Activated CD8-positive, alpha-beta T cell treated with anti-CD3 and anti-CD28 coated beads for 36 hours (primary cell): ENCODE results near the gene ZNF512. TPM values are rescaled to one million over a fixed set of nuclear protein-coding genes. Genes with fewer than 3 reads are reported as not detected.
"Not testable (repeated sequence)": the region's sequence is repeated elsewhere in the genome, so short reads cannot be mapped to it uniquely, and the experiment has no call there.

Source experiments
- ATAC-seq: fragments of 200-7000 bp; cut with Tn5 transposase; one replicate; pipeline ENCODE4 v1.10.0; 2021; ENCODE audit warnings: mild to moderate bottlenecking, moderate library complexity
- CTCF ChIA-PET: fragments of 350-600 bp; sonication (Branson Sonifier 250); formaldehyde crosslinking; loops from one replicate; lab custom pipeline; 2021; ENCODE audit warnings: antibody characterized with exemption; lab: Charles Lee
- POLR2A ChIA-PET: fragments of 350-600 bp; sonication (Branson Sonifier 250); formaldehyde crosslinking; loops from one replicate; lab custom pipeline; 2021; ENCODE audit warnings: antibody characterized with exemption; lab: Charles Lee
- DNase-seq: peaks from one replicate; pipeline ENCODE4 v3.0.0-alpha.2; 2020
- H3K27ac Mint-ChIP-seq: one replicate; pipeline ENCODE4 v1.8.0; 2021; ENCODE audit warnings: mild to moderate bottlenecking, mixed read lengths
- H3K27me3 Mint-ChIP-seq: one replicate; pipeline ENCODE4 v1.8.0; 2021; ENCODE audit warnings: mixed read lengths
- H3K36me3 Mint-ChIP-seq: one replicate; pipeline ENCODE4 v1.8.0; 2021; ENCODE audit warnings: low read depth, mixed read lengths
- H3K4me1 Mint-ChIP-seq: one replicate; pipeline ENCODE4 v1.8.0; 2021; ENCODE audit warnings: low read depth, mixed read lengths
- H3K4me3 Mint-ChIP-seq: one replicate; pipeline ENCODE4 v1.8.0; 2021; ENCODE audit warnings: mild to moderate bottlenecking, moderate library complexity, mixed read lengths
- H3K9me3 Mint-ChIP-seq: one replicate; pipeline ENCODE4 v1.8.0; 2021; ENCODE audit warnings: mixed read lengths
- CTCF ChIP-seq: fragments of 200-600 bp; IDR thresholded peaks from one replicate; pipeline ENCODE4 v1.8.0; 2022; ENCODE audit warnings: antibody characterized with exemption, mild to moderate bottlenecking
- intact Hi-C: fragments of 100-400 bp; cut with micrococcal nuclease; formaldehyde crosslinking; loops from one replicate; pipeline ENCODE4 v1.10.0; 2022
- total RNA-seq, 2 experiments: library from RNA; stranded (reverse); gene quantifications; one replicate each; pipeline ENCODE4 v1.2.3, GENCODE V29; 2021

The ZNF512 gene
- total RNA-seq, 2 experiments from 2014 or later = 29.2 to 31.5 TPM

GRCh38 chr2:27613985-27614384 is 31.1 kb downstream of the ZNF512 start:
- Mint-ChIP-seq H3K36me3 (peaks cover 36% of the 10 kb centered on the region), H3K27ac (no peak overlapping the region), H3K9me3 (no peaks in the 10 kb centered on the region), H3K4me1 (peaks cover 4% of the 10 kb centered on the region), H3K4me3 (no peak overlapping the region), H3K27me3 (no peaks in the 10 kb centered on the region)
- ChIA-PET CTCF (interaction anchor here (0.7 kb wide), 1 partner anchor 43 kb away, joined by 3 read pairs; no protein-coding TSS in a partner anchor), POLR2A (no interaction called here)
- DNase-seq = no peak
- no peak for TF ChIP-seq CTCF
- intact Hi-C loops = no loop called here
- ATAC-seq = no peak

DNA sequence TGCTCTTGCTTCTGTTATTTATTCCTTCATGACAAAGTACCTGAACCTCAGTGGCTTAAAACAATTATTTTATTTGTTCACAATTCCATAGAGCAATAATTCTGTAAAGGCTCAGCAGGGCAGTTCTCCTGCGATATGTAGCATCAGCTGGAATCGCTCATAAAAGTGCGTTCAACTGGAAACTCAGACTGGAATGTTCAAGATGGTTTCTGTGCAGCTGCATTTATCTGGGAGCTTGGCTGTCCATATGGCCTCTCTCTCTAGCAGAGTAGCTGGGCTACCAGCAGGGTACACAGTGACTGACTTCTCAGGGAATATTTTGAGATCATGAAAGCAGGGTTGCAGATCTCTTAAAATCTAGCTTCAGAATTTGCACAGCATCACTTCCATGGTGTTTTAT is 32.5 kb downstream of the ZNF512 start:
- H3K36me3 Mint-ChIP-seq = peaks cover 38% of the 10 kb centered on the region
- no peaks in the 10 kb centered on the region for H3K27me3 Mint-ChIP-seq
- H3K4me1 Mint-ChIP-seq = peaks cover 4% of the 10 kb centered on the region
- no peak overlapping the region for H3K4me3 Mint-ChIP-seq
- TF ChIP-seq CTCF = no peak
- POLR2A ChIA-PET = no interaction called here
- no peaks in the 10 kb centered on the region for H3K9me3 Mint-ChIP-seq
- no peak for ATAC-seq
- H3K27ac Mint-ChIP-seq = no peak overlapping the region
- no peak for DNase-seq
- CTCF ChIA-PET = interaction anchor here (0.6 to 2.6 kb wide), 2 partner anchors 28 to 68 kb away, joined by 3 to 8 read pairs; no protein-coding TSS in a partner anchor
- intact Hi-C loops = no loop called here

DNA sequence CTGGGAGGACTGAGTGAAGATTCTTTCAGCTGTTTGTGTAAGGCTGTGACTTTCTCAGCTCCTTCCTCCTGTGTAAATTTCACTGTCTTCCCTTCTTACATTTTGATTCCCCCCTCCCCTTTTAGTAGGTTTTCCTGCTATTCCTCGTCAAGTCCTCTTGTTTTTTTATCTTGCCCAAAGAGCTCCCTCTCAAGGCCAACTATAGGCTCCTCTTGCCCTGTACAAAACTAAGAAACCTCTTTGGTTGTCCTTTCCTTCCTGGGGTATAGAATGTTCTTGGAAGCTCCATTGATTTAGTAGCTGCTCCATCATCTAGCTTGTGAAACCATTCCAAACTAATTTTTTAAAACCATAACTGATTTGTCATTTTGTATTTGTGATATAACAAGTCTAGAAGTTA is 38.7 kb downstream of the ZNF512 start:
- H3K27me3 Mint-ChIP-seq = no peaks in the 10 kb centered on the region
- H3K9me3 Mint-ChIP-seq = no peaks in the 10 kb centered on the region
- TF ChIP-seq CTCF = no peak
- no peak overlapping the region for H3K27ac Mint-ChIP-seq
- ChIA-PET POLR2A (no interaction called here), CTCF (interaction anchor here (1.4 kb wide), 1 partner anchor 62 kb away, joined by 5 read pairs; no protein-coding TSS in a partner anchor)
- H3K4me3 Mint-ChIP-seq = no peak overlapping the region
- no peak for DNase-seq
- intact Hi-C loops = no loop called here
- H3K4me1 Mint-ChIP-seq = no peaks in the 10 kb centered on the region
- ATAC-seq = no peak
- H3K36me3 Mint-ChIP-seq = peaks cover 34% of the 10 kb centered on the region

DNA sequence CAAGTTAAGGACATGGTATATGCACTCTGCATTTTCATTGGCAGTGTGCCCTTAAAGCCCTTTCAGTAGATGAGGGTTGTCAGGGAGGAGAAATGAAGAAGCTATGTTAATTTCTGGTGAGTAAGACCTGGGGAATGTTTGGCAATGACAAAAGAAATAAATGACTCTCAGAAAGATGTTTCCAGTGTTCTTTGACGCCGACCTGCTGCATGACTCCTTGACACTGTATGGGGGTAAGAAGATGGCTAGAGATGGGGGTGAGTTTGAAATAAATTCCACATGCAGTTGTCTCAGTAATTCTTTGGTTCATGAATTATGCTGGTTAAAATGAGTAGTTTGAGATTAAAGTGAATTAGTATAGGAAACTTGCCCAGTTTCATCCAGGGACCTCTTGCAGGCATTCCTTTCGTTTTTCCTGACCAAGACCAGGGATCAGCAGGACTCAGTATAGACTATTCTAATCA is 40.1 kb downstream of the ZNF512 start:
- no peaks in the 10 kb centered on the region for H3K27me3 Mint-ChIP-seq
- no peaks in the 10 kb centered on the region for H3K9me3 Mint-ChIP-seq
- no peak overlapping the region for H3K4me3 Mint-ChIP-seq
- H3K4me1 Mint-ChIP-seq = peaks cover 9% of the 10 kb centered on the region
- ATAC-seq (no peak), DNase-seq (no peak)
- intact Hi-C loops = no loop called here
- H3K36me3 Mint-ChIP-seq = peaks cover 26% of the 10 kb centered on the region
- CTCF ChIA-PET = interaction anchor here (1.1 kb wide), 1 partner anchor 320 kb away, joined by 3 read pairs; no protein-coding TSS in a partner anchor
- TF ChIP-seq CTCF = no peak
- no peak overlapping the region for H3K27ac Mint-ChIP-seq
- POLR2A ChIA-PET = interaction anchor here (0.9 kb wide), 1 partner anchor 15 kb away, joined by 3 read pairs; no protein-coding TSS in a partner anchor

GRCh38 chr2:27624943-27625342 is 42.1 kb downstream of the ZNF512 start:
- intact Hi-C loops = no loop called here
- POLR2A ChIA-PET = no interaction called here

GRCh38 chr2:27626323-27626722 is 43.5 kb downstream of the ZNF512 start:
- peaks cover 26% of the 10 kb centered on the region for H3K36me3 Mint-ChIP-seq
- intact Hi-C loops, H3K9me3 Mint-ChIP-seq, CTCF ChIA-PET, DNase-seq, H3K27me3 Mint-ChIP-seq, H3K27ac Mint-ChIP-seq, ATAC-seq, H3K4me3 Mint-ChIP-seq: not testable (repeated sequence)
- POLR2A ChIA-PET = interaction anchor here (3.9 kb wide), 1 partner anchor 11 kb away, joined by 22 read pairs; no protein-coding TSS in a partner anchor
- H3K4me1 Mint-ChIP-seq = peaks cover 21% of the 10 kb centered on the region

More at GRCh38 chr2:27624943-27625342, 42.1 kb downstream of the ZNF512 start:
- ATAC-seq (no peak), DNase-seq (no peak)
- CTCF ChIA-PET = no interaction called here
- H3K27me3 Mint-ChIP-seq = no peaks in the 10 kb centered on the region
- H3K27ac Mint-ChIP-seq = no peak overlapping the region
- H3K4me1 Mint-ChIP-seq = peaks cover 14% of the 10 kb centered on the region
- peaks cover 26% of the 10 kb centered on the region for H3K36me3 Mint-ChIP-seq
- H3K4me3 Mint-ChIP-seq = no peak overlapping the region
- H3K9me3 Mint-ChIP-seq = no peaks in the 10 kb centered on the region
- TF ChIP-seq CTCF = no peak

- CTCF ChIA-PET, DNase-seq, H3K9me3 Mint-ChIP-seq, ATAC-seq, H3K4me3 Mint-ChIP-seq, H3K27ac Mint-ChIP-seq, H3K27me3 Mint-ChIP-seq, intact Hi-C loops: not testable (repeated sequence)
- Mint-ChIP-seq H3K4me1 (peaks cover 23% of the 10 kb centered on the region), H3K36me3 (peaks cover 22% of the 10 kb centered on the region)
- POLR2A ChIA-PET = interaction anchor here (1.0 to 3.9 kb wide), 2 partner anchors 11 to 43 kb away, joined by 3 to 22 read pairs; no protein-coding TSS in a partner anchor
Observed at GRCh38 chr2:27626921-27627320, 44.1 kb downstream of the ZNF512 start.
